ENCODE results near the gene NRSN2.
A peak's percentile ranks its signal among the peaks of the same experiment; 100 is the strongest.

The NRSN2 gene

GRCh38 chr20:312067-312466, 34.8 kb upstream of the NRSN2 start:
- no peak overlapping the region for H3K4me3 Mint-ChIP-seq
- intact Hi-C loops (cut with micrococcal nuclease) = no loop called here
- H3K27me3 Mint-ChIP-seq = no peaks in the 10 kb centered on the region
- H3K4me1 Mint-ChIP-seq (ENCODE audit: low read depth) = peaks cover 38% of the 10 kb centered on the region
- H3K9me3 Mint-ChIP-seq = no peaks in the 10 kb centered on the region
- H3K36me3 Mint-ChIP-seq (ENCODE audit: low read depth) = no peaks in the 10 kb centered on the region
- H3K27ac Mint-ChIP-seq = no peak overlapping the region

- no peak overlapping the region for H3K4me3 Mint-ChIP-seq
- intact Hi-C loops (cut with micrococcal nuclease) = no loop called here
- no peak overlapping the region for H3K27ac Mint-ChIP-seq
- H3K36me3 Mint-ChIP-seq (ENCODE audit: low read depth) = no peaks in the 10 kb centered on the region
- no peaks in the 10 kb centered on the region for H3K9me3 Mint-ChIP-seq
- H3K4me1 Mint-ChIP-seq (ENCODE audit: low read depth) = peaks cover 38% of the 10 kb centered on the region
- no peaks in the 10 kb centered on the region for H3K27me3 Mint-ChIP-seq
Observed at GRCh38 chr20:312866-313265, 34.0 kb upstream of the NRSN2 start.

- Mint-ChIP-seq H3K9me3 (no peaks in the 10 kb centered on the region), H3K27me3 (no peaks in the 10 kb centered on the region), H3K4me3 (no peak overlapping the region), H3K27ac (no peak overlapping the region), H3K36me3 (ENCODE audit: low read depth) (no peaks in the 10 kb centered on the region), H3K4me1 (ENCODE audit: low read depth) (peaks cover 38% of the 10 kb centered on the region)
- intact Hi-C loops (cut with micrococcal nuclease) = no loop called here
Observed at GRCh38 chr20:313402-313801, 33.5 kb upstream of the NRSN2 start.

- Mint-ChIP-seq H3K4me1 (ENCODE audit: low read depth) (peaks cover 38% of the 10 kb centered on the region), H3K4me3 (no peak overlapping the region), H3K9me3 (no peaks in the 10 kb centered on the region), H3K27ac (no peak overlapping the region), H3K27me3 (no peaks in the 10 kb centered on the region), H3K36me3 (ENCODE audit: low read depth) (no peaks in the 10 kb centered on the region)
- intact Hi-C loops (cut with micrococcal nuclease) = no loop called here
Observed at GRCh38 chr20:313948-314347, 33.0 kb upstream of the NRSN2 start.

- no peaks in the 10 kb centered on the region for H3K9me3 Mint-ChIP-seq
- intact Hi-C loops (cut with micrococcal nuclease) = no loop called here
- no peak overlapping the region for H3K4me3 Mint-ChIP-seq
- H3K27me3 Mint-ChIP-seq = peaks cover 1% of the 10 kb centered on the region
- no peak overlapping the region for H3K27ac Mint-ChIP-seq
- H3K36me3 Mint-ChIP-seq (ENCODE audit: low read depth) = no peaks in the 10 kb centered on the region
- peaks cover 24% of the 10 kb centered on the region for H3K4me1 Mint-ChIP-seq (ENCODE audit: low read depth)
Observed at GRCh38 chr20:316316-317068, 30.4 kb upstream of the NRSN2 start.

- intact Hi-C loops (cut with micrococcal nuclease) = loop anchor here (2.0 kb wide), 3 partner anchors 14 to 48 kb away; no protein-coding TSS in a partner anchor
- no peaks in the 10 kb centered on the region for H3K9me3 Mint-ChIP-seq
- peak overlapping the region; percentile 77 for H3K27ac Mint-ChIP-seq
- peak overlapping the region; percentile 69 for H3K4me3 Mint-ChIP-seq
- H3K27me3 Mint-ChIP-seq = peaks cover 25% of the 10 kb centered on the region
- H3K4me1 Mint-ChIP-seq (ENCODE audit: low read depth) = peaks cover 38% of the 10 kb centered on the region
- no peaks in the 10 kb centered on the region for H3K36me3 Mint-ChIP-seq (ENCODE audit: low read depth)
Observed at GRCh38 chr20:324177-325044, 22.5 kb upstream of the NRSN2 start.

- H3K36me3 Mint-ChIP-seq (ENCODE audit: low read depth) = no peaks in the 10 kb centered on the region
- peak within 1 kb of the TSS; percentile 77 for H3K27ac Mint-ChIP-seq
- intact Hi-C loops (cut with micrococcal nuclease) = loop anchor here (2.0 kb wide), 3 partner anchors 14 to 48 kb away; no protein-coding TSS in a partner anchor
- peaks cover 46% of the 10 kb centered on the region for H3K4me1 Mint-ChIP-seq (ENCODE audit: low read depth)
- no peaks in the 10 kb centered on the region for H3K9me3 Mint-ChIP-seq
- peaks cover 25% of the 10 kb centered on the region for H3K27me3 Mint-ChIP-seq
- H3K4me3 Mint-ChIP-seq = peak within 1 kb of the TSS; percentile 83
Observed at GRCh38 chr20:325045-325888, 21.6 kb upstream of the NRSN2 start, which contains the start of gene SOX12. Gene SOX12 (plus strand): TSS chr20:325552. CDS start chr20:325925, 373 bp downstream.

GRCh38 chr20:325889-326644, 20.8 kb upstream of the NRSN2 start:
- H3K9me3 Mint-ChIP-seq = no peaks in the 10 kb centered on the region
- H3K36me3 Mint-ChIP-seq (ENCODE audit: low read depth) = no peaks in the 10 kb centered on the region
- peaks cover 54% of the 10 kb centered on the region for H3K4me1 Mint-ChIP-seq (ENCODE audit: low read depth)
- intact Hi-C loops (cut with micrococcal nuclease) = loop anchor here (2.0 kb wide), 3 partner anchors 15 to 47 kb away; no protein-coding TSS in a partner anchor
- peak overlapping the region; percentile 67 for H3K27ac Mint-ChIP-seq
- H3K4me3 Mint-ChIP-seq = peak overlapping the region; percentile 83
- H3K27me3 Mint-ChIP-seq = peaks cover 25% of the 10 kb centered on the region

- Mint-ChIP-seq H3K4me3 (peak overlapping the region; percentile 83), H3K36me3 (ENCODE audit: low read depth) (no peaks in the 10 kb centered on the region), H3K27me3 (peaks cover 22% of the 10 kb centered on the region), H3K9me3 (no peaks in the 10 kb centered on the region), H3K4me1 (ENCODE audit: low read depth) (peaks cover 54% of the 10 kb centered on the region), H3K27ac (peak overlapping the region; percentile 67)
- intact Hi-C loops (cut with micrococcal nuclease) = no loop called here
Observed at GRCh38 chr20:326645-327185, 20.2 kb upstream of the NRSN2 start.

GRCh38 chr20:327186-328026, 19.5 kb upstream of the NRSN2 start:
- peak overlapping the region; percentile 67 for H3K27ac Mint-ChIP-seq
- intact Hi-C loops (cut with micrococcal nuclease) = no loop called here
- H3K4me1 Mint-ChIP-seq (ENCODE audit: low read depth) = peaks cover 58% of the 10 kb centered on the region
- peaks cover 21% of the 10 kb centered on the region for H3K27me3 Mint-ChIP-seq
- H3K36me3 Mint-ChIP-seq (ENCODE audit: low read depth) = no peaks in the 10 kb centered on the region
- H3K4me3 Mint-ChIP-seq = peak overlapping the region; percentile 83
- H3K9me3 Mint-ChIP-seq = no peaks in the 10 kb centered on the region

- peak overlapping the region; percentile 83 for H3K4me3 Mint-ChIP-seq
- H3K36me3 Mint-ChIP-seq (ENCODE audit: low read depth) = no peaks in the 10 kb centered on the region
- no peak overlapping the region for H3K27ac Mint-ChIP-seq
- no peaks in the 10 kb centered on the region for H3K9me3 Mint-ChIP-seq
- peaks cover 21% of the 10 kb centered on the region for H3K27me3 Mint-ChIP-seq
- H3K4me1 Mint-ChIP-seq (ENCODE audit: low read depth) = peaks cover 67% of the 10 kb centered on the region
- intact Hi-C loops (cut with micrococcal nuclease) = no loop called here
Observed at GRCh38 chr20:328027-328974, 18.6 kb upstream of the NRSN2 start.
